Gastrocnemius medialis (tissue), 4 donors: Measurements from ENCODE around the gene CORO2A. TPM values are rescaled to one million over a fixed set of nuclear protein-coding genes. Genes with fewer than 3 reads are reported as not detected.
A peak's percentile ranks its signal among the peaks of the same experiment; 100 is the strongest.
"Not testable (repeated sequence)": the region's sequence is repeated elsewhere in the genome, so short reads cannot be mapped to it uniquely, and the experiment has no call there.

Source experiments
- ATAC-seq, 2 donors: fragments of 150-250 bp; one replicate each; pipeline ENCODE4 v1.9.1; 2016
- DNase-seq, 2 donors: peaks; one replicate each; pipeline ENCODE4 v3.0.0-alpha.2; 2019
- H3K27ac ChIP-seq, 4 donors: fragments of 200-600 bp; sonication (generic); 1 replicate in 1 of 4; 2 replicates in 3 of 4; pipeline ENCODE4 v1.5.1; 2016 to 2018; ENCODE audit warnings: mild to moderate bottlenecking in 2 of 4, moderate library complexity in 1 of 4
- H3K27me3 ChIP-seq, 3 donors: fragments of 200-600 bp; sonication (generic) in 2 of 3; 1 replicate in 1 of 3; 2 replicates in 2 of 3; pipeline versions ENCODE4 v1.5.1 to v1.6.0; 2016 to 2019; ENCODE audit warnings: mild to moderate bottlenecking in 1 of 3, moderate library complexity in 1 of 3
- H3K36me3 ChIP-seq, 2 donors: fragments of 200-600 bp; sonication (generic) in 1 of 2; one replicate each; pipeline ENCODE4 v1.5.1; 2017 to 2018
- H3K4me1 ChIP-seq, 2 donors: fragments of 200-600 bp; sonication (generic) in 1 of 2; one replicate each; pipeline ENCODE4 v1.5.1; 2016 to 2017; ENCODE audit warnings: mild to moderate bottlenecking in 2 of 2
- H3K4me3 ChIP-seq, 4 donors: fragments of 200-600 bp; sonication (generic) in 3 of 4; 1 replicate in 1 of 4; 2 replicates in 3 of 4; pipeline ENCODE4 v1.5.1; 2016 to 2019; ENCODE audit warnings: mild to moderate bottlenecking in 2 of 4
- H3K9me3 ChIP-seq, 3 donors: fragments of 200-600 bp; sonication (generic) in 2 of 3; 1 replicate in 1 of 3; 2 replicates in 2 of 3; pipeline ENCODE4 v1.5.1; 2016 to 2019
- CTCF ChIP-seq, 5 experiments: fragments of 450-650 bp in 3 of 5; fragments of 200-600 bp in 2 of 5; sonication (generic) in 2 of 5; IDR thresholded peaks in 4 of 5; conservative IDR thresholded peaks in 1 of 5; 1 replicate in 4 of 5; 2 replicates in 1 of 5; pipeline ENCODE4 v1.5.1; 2016 to 2019; ENCODE audit warnings: antibody characterized with exemption in 5 of 5, mild to moderate bottlenecking in 3 of 5, moderate library complexity in 3 of 5
- POLR2A ChIP-seq, 2 donors: fragments of 450-650 bp; IDR thresholded peaks; one replicate each; pipeline ENCODE4 v1.6.1; 2017; ENCODE audit warnings: antibody characterized with exemption in 2 of 2, mild to moderate bottlenecking in 2 of 2, moderate library complexity in 2 of 2
- in situ Hi-C, 4 donors: fragments of 200-750 bp; cut with MboI; loops; one replicate each; pipeline versions ENCODE4 v1.15.0 to v1.8.0; 2017; ENCODE audit warnings: low sequenced_read_pairs in 4 of 4
- intact Hi-C: fragments of 100-400 bp; cut with DNase I; formaldehyde crosslinking; loops from one replicate; pipeline ENCODE4 v1.15.1; 2023; ENCODE audit warnings: low total_unique reads
- total RNA-seq, 4 donors: library from RNA; depleted of rRNA; stranded (reverse); fragments of >200 nt; gene quantifications; one replicate each; pipeline versions ENCODE4 v1.1.0 to v1.2.3, GENCODE V29; 2016

Gene CORO2A
- total RNA-seq, 4 donors from 2014 or later, result 0.05 to 0.42 (median 0.19) TPM

DNA sequence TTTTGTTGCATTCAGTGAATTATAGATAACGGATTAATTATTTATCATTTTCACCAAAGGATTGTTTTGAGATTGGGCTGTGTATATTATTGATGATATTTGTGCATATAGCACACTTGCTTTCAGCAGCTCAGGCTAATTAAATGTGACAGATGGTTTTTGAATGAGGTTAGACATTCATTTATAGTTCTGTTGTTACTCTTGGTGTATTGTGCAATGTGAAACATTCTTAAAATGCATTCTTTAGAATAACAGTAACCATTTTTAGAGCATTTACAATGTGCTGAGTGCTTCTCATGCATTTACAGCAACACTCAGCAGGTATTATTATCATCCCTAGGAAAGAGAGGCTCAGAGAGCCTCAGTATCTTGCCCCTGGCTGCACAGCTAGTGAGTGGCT lies 112.1 kb downstream of the CORO2A start:
- Histone ChIP-seq H3K36me3 (peaks cover 0 to 49% of the 10 kb centered on the region in 2 donors), H3K27me3 (no peaks in the 10 kb centered on the region), H3K4me1 (no peaks in the 10 kb centered on the region), H3K27ac (no peak overlapping the region), H3K9me3 (no peaks in the 10 kb centered on the region), H3K4me3 (no peak overlapping the region)
- ATAC-seq (no peak), DNase-seq (no peak)
- intact Hi-C loops (no loop called here), in situ Hi-C loops (no loop called here)
- no peak for TF ChIP-seq POLR2A (IDR thresholded peaks at IDR 0.05)

DNA sequence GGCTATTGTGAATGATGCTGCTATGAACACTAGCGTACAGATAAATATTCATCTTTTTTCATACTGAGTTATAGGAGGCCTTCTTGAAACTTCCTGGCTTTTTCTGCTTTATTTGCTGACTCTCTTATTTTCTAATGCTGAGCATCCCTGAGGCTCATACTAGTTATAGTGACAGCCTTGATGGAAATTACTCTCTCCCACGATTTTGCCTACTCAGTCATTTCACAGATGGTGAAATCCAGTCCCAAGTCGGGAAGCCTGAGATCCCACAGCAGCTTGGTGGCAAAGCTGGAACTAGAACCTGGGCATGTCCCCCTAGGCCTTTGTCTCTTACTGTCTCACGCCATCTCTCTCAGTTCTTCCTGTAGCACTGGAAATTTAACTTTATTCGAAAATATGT lies 113.5 kb downstream of the CORO2A start:
- Histone ChIP-seq H3K4me1 (peaks cover 6 to 7% of the 10 kb centered on the region in 2 donors), H3K27ac (no peak overlapping the region), H3K9me3 (no peaks in the 10 kb centered on the region), H3K4me3 (no peak overlapping the region), H3K36me3 (peaks cover 0 to 49% of the 10 kb centered on the region in 2 donors), H3K27me3 (no peaks in the 10 kb centered on the region)
- intact Hi-C loops (no loop called here), in situ Hi-C loops (loop anchor here in 1 of 4 donors (10.0 kb wide), 1 partner anchor 186 kb away; no protein-coding TSS in a partner anchor)
- ATAC-seq (no peak), DNase-seq (no peak)
- TF ChIP-seq CTCF (IDR thresholded peaks at IDR 0.05 in 4 of 5, conservative IDR thresholded peaks at IDR 0.05 in 1 of 5), result no peak
- no peak for TF ChIP-seq POLR2A (IDR thresholded peaks at IDR 0.05)

DNA sequence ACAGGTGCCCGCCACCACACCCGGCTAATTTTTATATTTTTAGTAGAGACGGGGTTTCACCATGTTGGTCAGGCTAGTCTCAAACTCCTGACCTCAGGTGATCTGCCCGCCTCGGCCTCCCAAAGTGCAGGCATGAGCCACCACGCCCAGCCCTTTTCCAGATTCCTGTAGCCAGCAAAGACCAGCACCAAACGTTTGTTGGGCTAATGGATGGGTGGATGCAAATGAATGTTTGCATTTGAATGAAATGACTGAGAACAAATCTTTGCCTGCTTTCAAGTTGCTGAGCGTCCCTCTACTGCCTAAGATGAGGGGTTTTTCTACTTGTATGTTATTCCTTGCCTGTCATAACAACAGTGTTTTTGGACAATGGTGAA lies 115.9 kb downstream of the CORO2A start:
- DNase-seq, ATAC-seq, intact Hi-C loops, H3K27me3 ChIP-seq, H3K9me3 ChIP-seq, H3K4me3 ChIP-seq, H3K4me1 ChIP-seq, H3K27ac ChIP-seq: not testable (repeated sequence)
- in situ Hi-C loops, result loop anchor here in 1 of 4 donors (10.0 kb wide), 1 partner anchor 188 kb away; no protein-coding TSS in a partner anchor
- peaks cover 0 to 34% of the 10 kb centered on the region in 2 donors for H3K36me3 ChIP-seq

- ATAC-seq, result peak; percentile 33 to 70
- in situ Hi-C loops (loop anchor here in 1 of 4 donors (10.0 kb wide), 1 partner anchor 189 kb away; no protein-coding TSS in a partner anchor), intact Hi-C loops (no loop called here)
- no peak for DNase-seq
- peaks cover 0 to 23% of the 10 kb centered on the region in 2 donors for H3K36me3 ChIP-seq
- peaks cover 6 to 7% of the 10 kb centered on the region in 2 donors for H3K4me1 ChIP-seq
- no peaks in the 10 kb centered on the region for H3K9me3 ChIP-seq
- no peak for TF ChIP-seq CTCF (IDR thresholded peaks at IDR 0.05 in 4 of 5, conservative IDR thresholded peaks at IDR 0.05 in 1 of 5)
- no peak for TF ChIP-seq POLR2A (IDR thresholded peaks at IDR 0.05)
- H3K4me3 ChIP-seq, result no peak overlapping the region
- H3K27ac ChIP-seq, result no peak overlapping the region
- no peaks in the 10 kb centered on the region for H3K27me3 ChIP-seq
Measured at GRCh38 chr9:98075332-98075805, 117.1 kb downstream of the CORO2A start.

DNA sequence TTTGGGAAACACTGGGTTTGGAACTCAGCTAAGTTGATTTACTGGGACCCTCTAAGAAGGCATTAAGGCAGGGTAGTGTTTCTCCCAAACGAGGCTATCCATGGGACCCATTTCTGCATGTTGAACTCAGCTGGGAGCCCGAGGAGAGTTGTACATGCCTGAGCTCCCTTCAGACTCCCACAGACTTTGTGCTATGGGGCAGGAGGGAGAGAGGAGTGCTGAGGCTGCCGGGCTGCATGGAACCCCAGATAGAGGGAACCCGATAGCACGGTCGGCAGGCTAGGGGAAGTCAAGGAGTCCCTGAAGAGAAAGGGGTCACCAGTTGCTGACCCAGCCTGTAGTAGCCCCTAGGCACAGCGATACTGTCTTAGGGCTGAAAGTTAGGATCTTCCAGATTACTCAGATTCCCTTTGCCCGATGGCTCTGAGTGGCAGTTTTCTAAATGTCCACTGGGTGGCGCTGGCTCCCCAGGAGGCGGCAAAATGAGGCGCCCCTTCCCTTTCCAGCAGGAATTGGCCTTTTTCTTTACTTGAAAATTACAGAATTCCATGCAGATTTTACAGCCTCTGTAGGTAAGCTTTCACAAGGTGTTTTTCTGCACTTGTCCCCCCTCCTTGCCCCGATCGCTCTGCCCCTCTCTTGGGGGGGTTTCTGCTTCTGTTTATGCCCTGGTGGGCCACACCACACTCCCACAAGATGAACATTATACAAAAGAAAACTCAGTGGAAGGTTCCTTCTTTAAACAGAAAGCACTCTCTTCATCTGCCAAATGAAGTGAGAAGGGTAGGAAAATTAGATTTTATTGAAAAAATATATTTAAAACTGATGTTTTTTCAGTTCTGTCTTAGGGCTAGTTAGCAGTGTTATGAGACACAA lies 118.1 kb downstream of the CORO2A start:
- H3K4me3 ChIP-seq, result no peak overlapping the region
- peaks cover 6 to 7% of the 10 kb centered on the region in 2 donors for H3K4me1 ChIP-seq
- H3K27ac ChIP-seq, result no peak overlapping the region
- intact Hi-C loops (no loop called here), in situ Hi-C loops (loop anchor here in 3 of 4 donors (10.0 to 25.0 kb wide), 3 partner anchors 188 to 713 kb away; partner anchors contain the start of genes ANKS6 (in 1 of the 3) and TBC1D2 (in 1 of the 3))
- ATAC-seq (peak in 1 of 2 donors; percentile 63), DNase-seq (peak; percentile 20 to 30)
- peaks cover 0 to 17% of the 10 kb centered on the region in 2 donors for H3K36me3 ChIP-seq
- TF ChIP-seq CTCF (IDR thresholded peaks at IDR 0.05 in 4 of 5, conservative IDR thresholded peaks at IDR 0.05 in 1 of 5), result peak; percentile 64 to 88 (median 69)
- no peak for TF ChIP-seq POLR2A (IDR thresholded peaks at IDR 0.05)
- no peaks in the 10 kb centered on the region for H3K9me3 ChIP-seq
- H3K27me3 ChIP-seq, result no peaks in the 10 kb centered on the region
